Activated naive CD8-positive, alpha-beta T cell treated with anti-CD3 and anti-CD28 coated beads for 36 hours (primary cell): ENCODE data around the gene SRM. TPM values are rescaled to one million over a fixed set of nuclear protein-coding genes. Genes with fewer than 3 reads are reported as not detected.
"Not testable (repeated sequence)": the region's sequence is repeated elsewhere in the genome, so short reads cannot be mapped to it uniquely, and the experiment has no call there.

Source experiments
- DNase-seq: peaks from one replicate; pipeline ENCODE4 v3.0.0; 2021
- H3K27ac Mint-ChIP-seq: one replicate; pipeline ENCODE4 v1.8.0; 2022; ENCODE audit warnings: mild to moderate bottlenecking, moderate library complexity, mixed read lengths
- H3K27me3 Mint-ChIP-seq: one replicate; pipeline ENCODE4 v1.8.0; 2022; ENCODE audit warnings: mild to moderate bottlenecking, mixed read lengths
- H3K36me3 Mint-ChIP-seq: one replicate; pipeline ENCODE4 v1.8.0; 2021; ENCODE audit warnings: mild to moderate bottlenecking, mixed read lengths
- H3K4me1 Mint-ChIP-seq: one replicate; pipeline ENCODE4 v1.8.0; 2021; ENCODE audit warnings: mixed read lengths
- H3K4me3 Mint-ChIP-seq: one replicate; pipeline ENCODE4 v1.8.0; 2022; ENCODE audit warnings: mild to moderate bottlenecking, moderate library complexity, mixed read lengths
- H3K9me3 Mint-ChIP-seq: one replicate; pipeline ENCODE4 v1.8.0; 2022; ENCODE audit warnings: mixed read lengths
- total RNA-seq, 2 experiments: library from RNA; stranded (reverse); gene quantifications; one replicate each; pipeline ENCODE4 v1.2.3, GENCODE V29; 2021

Gene SRM
- 100 to 1,000 TPM; 387 to 388 TPM for total RNA-seq

- H3K27me3 Mint-ChIP-seq: no peaks in the 10 kb centered on the region
- DNase-seq: peak; percentile 98
- H3K9me3 Mint-ChIP-seq: no peaks in the 10 kb centered on the region
- peak within 1 kb of the TSS; percentile 98 for H3K27ac Mint-ChIP-seq
- H3K4me3 Mint-ChIP-seq: peak within 1 kb of the TSS; percentile 95
- peaks cover 41% of the 10 kb centered on the region for H3K4me1 Mint-ChIP-seq
- H3K36me3 Mint-ChIP-seq: peaks cover 56% of the 10 kb centered on the region
Measured at GRCh38 chr1:11059968-11060830, at the start of gene SRM. SRM (minus strand) TSS chr1:11060018; CDS start chr1:11059943, 75 bp downstream.

- Mint-ChIP-seq H3K27ac (no peak overlapping the region), H3K9me3 (no peaks in the 10 kb centered on the region), H3K36me3 (peaks cover 6% of the 10 kb centered on the region), H3K4me1 (no peaks in the 10 kb centered on the region), H3K4me3 (no peak overlapping the region), H3K27me3 (no peaks in the 10 kb centered on the region)
- DNase-seq: no peak
Measured at GRCh38 chr1:11109047-11109760, 49.4 kb upstream of the SRM start.

- no peak overlapping the region for H3K4me3 Mint-ChIP-seq
- DNase-seq: no peak
- no peak overlapping the region for H3K27ac Mint-ChIP-seq
- peaks cover 6% of the 10 kb centered on the region for H3K36me3 Mint-ChIP-seq
- no peaks in the 10 kb centered on the region for H3K4me1 Mint-ChIP-seq
- H3K27me3 Mint-ChIP-seq: no peaks in the 10 kb centered on the region
- no peaks in the 10 kb centered on the region for H3K9me3 Mint-ChIP-seq
Measured at GRCh38 chr1:11107599-11107998, 47.8 kb upstream of the SRM start.

GRCh38 chr1:11105586-11105985 lies 45.8 kb upstream of the SRM start:
- H3K27me3 Mint-ChIP-seq: no peaks in the 10 kb centered on the region
- no peaks in the 10 kb centered on the region for H3K4me1 Mint-ChIP-seq
- H3K27ac Mint-ChIP-seq: no peak overlapping the region
- peaks cover 6% of the 10 kb centered on the region for H3K36me3 Mint-ChIP-seq
- no peaks in the 10 kb centered on the region for H3K9me3 Mint-ChIP-seq
- no peak for DNase-seq
- H3K4me3 Mint-ChIP-seq: no peak overlapping the region

- no peaks in the 10 kb centered on the region for H3K9me3 Mint-ChIP-seq
- peaks cover 13% of the 10 kb centered on the region for H3K4me1 Mint-ChIP-seq
- H3K27me3 Mint-ChIP-seq: no peaks in the 10 kb centered on the region
- peaks cover 12% of the 10 kb centered on the region for H3K36me3 Mint-ChIP-seq
- H3K4me3 Mint-ChIP-seq: no peak overlapping the region
- no peak for DNase-seq
- no peak overlapping the region for H3K27ac Mint-ChIP-seq
Measured at GRCh38 chr1:11101347-11101746, 41.5 kb upstream of the SRM start.

- H3K27ac Mint-ChIP-seq, H3K27me3 Mint-ChIP-seq, H3K4me3 Mint-ChIP-seq, H3K9me3 Mint-ChIP-seq, DNase-seq: not testable (repeated sequence)
- peaks cover 13% of the 10 kb centered on the region for H3K36me3 Mint-ChIP-seq
- peaks cover 13% of the 10 kb centered on the region for H3K4me1 Mint-ChIP-seq
Measured at GRCh38 chr1:11100806-11101205, 41.0 kb upstream of the SRM start.

GRCh38 chr1:11100149-11100493 lies 40.3 kb upstream of the SRM start:
- H3K36me3 Mint-ChIP-seq: peaks cover 12% of the 10 kb centered on the region
- H3K27ac Mint-ChIP-seq: peak overlapping the region; percentile 93
- no peaks in the 10 kb centered on the region for H3K9me3 Mint-ChIP-seq
- H3K4me1 Mint-ChIP-seq: peaks cover 13% of the 10 kb centered on the region
- peak overlapping the region; percentile 95 for H3K4me3 Mint-ChIP-seq
- no peaks in the 10 kb centered on the region for H3K27me3 Mint-ChIP-seq
- no peak for DNase-seq

GRCh38 chr1:11099310-11100148 lies 39.7 kb upstream of the SRM start, which contains the start of gene EXOSC10:
EXOSC10 (minus strand) TSS chr1:11099869; CDS start chr1:11099831, 38 bp downstream.
- Mint-ChIP-seq H3K9me3 (no peaks in the 10 kb centered on the region), H3K4me3 (peak within 1 kb of the TSS; percentile 95), H3K27ac (peak within 1 kb of the TSS; percentile 93), H3K27me3 (no peaks in the 10 kb centered on the region), H3K4me1 (peaks cover 13% of the 10 kb centered on the region), H3K36me3 (peaks cover 12% of the 10 kb centered on the region)
- DNase-seq: peak; percentile 97

- H3K4me1 Mint-ChIP-seq: peaks cover 13% of the 10 kb centered on the region
- peak overlapping the region; percentile 95 for H3K4me3 Mint-ChIP-seq
- no peak for DNase-seq
- peak overlapping the region; percentile 93 for H3K27ac Mint-ChIP-seq
- no peaks in the 10 kb centered on the region for H3K27me3 Mint-ChIP-seq
- peaks cover 12% of the 10 kb centered on the region for H3K36me3 Mint-ChIP-seq
- H3K9me3 Mint-ChIP-seq: no peaks in the 10 kb centered on the region
Measured at GRCh38 chr1:11098931-11099309, 39.1 kb upstream of the SRM start.

GRCh38 chr1:11083784-11084183 lies 24.0 kb upstream of the SRM start:
- H3K4me3 Mint-ChIP-seq, DNase-seq, H3K27me3 Mint-ChIP-seq, H3K9me3 Mint-ChIP-seq, H3K27ac Mint-ChIP-seq, H3K4me1 Mint-ChIP-seq: not testable (repeated sequence)
- peaks cover 33% of the 10 kb centered on the region for H3K36me3 Mint-ChIP-seq

GRCh38 chr1:11080931-11081330 lies 21.1 kb upstream of the SRM start:
- H3K4me1 Mint-ChIP-seq: no peaks in the 10 kb centered on the region
- H3K36me3 Mint-ChIP-seq: peaks cover 31% of the 10 kb centered on the region
- no peak for DNase-seq
- H3K4me3 Mint-ChIP-seq: no peak overlapping the region
- no peaks in the 10 kb centered on the region for H3K27me3 Mint-ChIP-seq
- H3K27ac Mint-ChIP-seq: no peak overlapping the region
- H3K9me3 Mint-ChIP-seq: no peaks in the 10 kb centered on the region

GRCh38 chr1:11078631-11079030 lies 18.8 kb upstream of the SRM start:
- no peak for DNase-seq
- H3K4me3 Mint-ChIP-seq: no peak overlapping the region
- no peaks in the 10 kb centered on the region for H3K27me3 Mint-ChIP-seq
- peak overlapping the region; percentile 6 for H3K27ac Mint-ChIP-seq
- no peaks in the 10 kb centered on the region for H3K4me1 Mint-ChIP-seq
- no peaks in the 10 kb centered on the region for H3K9me3 Mint-ChIP-seq
- peaks cover 24% of the 10 kb centered on the region for H3K36me3 Mint-ChIP-seq

- not testable (repeated sequence) for H3K4me3 Mint-ChIP-seq, DNase-seq, H3K27me3 Mint-ChIP-seq, H3K4me1 Mint-ChIP-seq, H3K27ac Mint-ChIP-seq, H3K9me3 Mint-ChIP-seq
- peaks cover 39% of the 10 kb centered on the region for H3K36me3 Mint-ChIP-seq
Measured at GRCh38 chr1:11073398-11073797, 13.6 kb upstream of the SRM start.

GRCh38 chr1:11072216-11072917 lies 12.5 kb upstream of the SRM start:
- Mint-ChIP-seq H3K4me3 (no peak overlapping the region), H3K27me3 (no peaks in the 10 kb centered on the region), H3K9me3 (no peaks in the 10 kb centered on the region), H3K27ac (no peak overlapping the region), H3K4me1 (peaks cover 8% of the 10 kb centered on the region), H3K36me3 (peaks cover 42% of the 10 kb centered on the region)
- DNase-seq: no peak
